NCI-H1105 treated with DMSO at 0.1 percent for 48 hours (cell line): ENCODE data around the gene FAXDC2.

Experiments
- DNase-seq: peaks from one replicate; lab custom pipeline; 2025; lab: John Stamatoyannopoulos, UW

The FAXDC2 gene, protein sequence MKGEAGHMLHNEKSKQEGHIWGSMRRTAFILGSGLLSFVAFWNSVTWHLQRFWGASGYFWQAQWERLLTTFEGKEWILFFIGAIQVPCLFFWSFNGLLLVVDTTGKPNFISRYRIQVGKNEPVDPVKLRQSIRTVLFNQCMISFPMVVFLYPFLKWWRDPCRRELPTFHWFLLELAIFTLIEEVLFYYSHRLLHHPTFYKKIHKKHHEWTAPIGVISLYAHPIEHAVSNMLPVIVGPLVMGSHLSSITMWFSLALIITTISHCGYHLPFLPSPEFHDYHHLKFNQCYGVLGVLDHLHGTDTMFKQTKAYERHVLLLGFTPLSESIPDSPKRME

DNA sequence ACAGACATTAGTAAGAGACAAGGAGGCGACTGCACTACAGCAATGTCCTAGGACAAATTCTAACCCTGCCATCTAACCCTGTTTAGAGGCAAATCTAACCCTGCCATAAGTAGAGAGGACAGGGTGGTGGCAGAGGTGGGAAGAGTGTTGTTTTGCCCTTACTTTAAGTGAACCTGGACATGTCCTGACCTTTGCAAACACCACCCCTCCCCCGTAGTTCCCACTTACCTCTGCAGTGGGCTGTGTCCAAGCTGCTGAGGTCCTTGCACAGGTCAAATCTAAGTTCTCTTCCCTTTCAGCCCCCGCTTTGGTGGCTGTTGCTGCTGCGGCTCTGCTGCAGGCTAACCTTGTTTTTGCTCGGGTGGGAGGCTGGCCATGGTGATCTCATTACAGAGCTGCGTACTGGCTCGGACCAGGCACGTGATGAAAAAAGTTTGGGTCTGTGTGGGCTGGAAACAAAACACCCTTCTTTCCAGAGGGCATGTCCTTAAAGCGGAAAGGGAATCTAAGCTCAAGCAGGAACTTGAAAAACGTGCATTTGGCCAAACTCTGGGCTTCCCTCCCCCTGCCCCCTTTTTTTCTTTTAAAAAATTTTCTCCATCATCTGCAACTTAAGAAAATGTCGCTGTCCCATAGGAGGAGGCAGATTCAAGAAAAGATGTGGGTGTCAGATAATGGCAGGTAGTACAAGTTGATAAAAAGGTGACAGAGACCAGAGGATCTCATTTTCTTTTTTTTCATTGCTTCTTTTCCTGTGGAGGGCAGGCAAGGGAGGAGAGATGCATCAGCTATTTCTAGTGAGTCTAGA, at the start of gene FAXDC2:
Gene FAXDC2 (minus strand): TSS at position 349 of the 808 bp plus-strand sequence. CDS start 12,425 bp downstream, outside the sequence.
- DNase-seq, result no peak

DNA sequence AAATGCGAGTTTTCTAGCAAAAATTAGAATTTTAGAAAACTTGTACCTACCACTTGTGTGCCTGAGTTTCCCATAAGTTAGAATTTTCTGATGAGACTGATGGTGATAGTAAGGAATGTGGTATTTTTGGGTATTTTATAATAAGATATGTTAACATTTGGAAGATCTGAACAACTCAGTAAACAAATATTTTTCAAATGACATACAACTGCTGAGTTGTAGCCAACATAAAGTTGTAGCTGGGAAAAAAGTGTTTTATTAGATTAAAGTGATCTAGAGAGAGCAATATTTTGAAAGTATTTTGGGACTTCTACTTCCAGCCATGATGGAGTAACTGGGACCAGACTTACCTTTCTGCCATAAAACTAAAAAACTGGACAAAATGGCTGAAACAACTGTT, 49.7 kb upstream of the FAXDC2 start:
- no peak for DNase-seq

DNA sequence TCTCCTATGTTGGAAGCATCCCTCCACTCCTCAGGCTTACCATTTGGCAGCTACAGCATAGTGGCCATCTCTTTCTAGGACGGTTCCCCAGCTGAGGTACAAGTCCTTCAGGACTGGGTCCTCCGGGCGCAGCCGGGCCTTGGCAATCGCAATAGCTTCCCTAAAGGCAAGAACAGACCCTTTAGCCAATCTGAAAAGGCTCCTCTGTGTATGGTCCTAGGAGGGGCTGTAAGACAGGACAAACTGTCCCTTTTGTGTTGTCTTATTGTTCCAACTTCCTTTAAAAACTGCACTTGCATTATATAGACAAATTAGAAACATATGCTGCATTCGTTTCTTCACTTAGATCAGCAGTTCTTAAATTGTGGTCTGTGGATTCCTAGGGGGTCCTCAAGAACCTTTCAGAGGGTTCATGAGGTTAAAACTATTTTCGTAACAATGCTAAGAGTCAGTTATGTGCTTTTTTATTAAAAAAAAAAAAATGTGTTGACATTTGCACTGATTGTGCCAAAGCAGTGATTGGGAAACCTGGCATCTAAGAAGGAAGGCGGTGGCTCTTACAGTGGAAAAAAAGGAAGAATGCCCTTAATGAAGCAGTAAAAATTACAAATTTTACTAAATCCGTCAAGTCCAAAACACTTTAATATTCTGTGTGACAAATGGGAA, 48.9 kb upstream of the FAXDC2 start:
- no peak for DNase-seq

DNA sequence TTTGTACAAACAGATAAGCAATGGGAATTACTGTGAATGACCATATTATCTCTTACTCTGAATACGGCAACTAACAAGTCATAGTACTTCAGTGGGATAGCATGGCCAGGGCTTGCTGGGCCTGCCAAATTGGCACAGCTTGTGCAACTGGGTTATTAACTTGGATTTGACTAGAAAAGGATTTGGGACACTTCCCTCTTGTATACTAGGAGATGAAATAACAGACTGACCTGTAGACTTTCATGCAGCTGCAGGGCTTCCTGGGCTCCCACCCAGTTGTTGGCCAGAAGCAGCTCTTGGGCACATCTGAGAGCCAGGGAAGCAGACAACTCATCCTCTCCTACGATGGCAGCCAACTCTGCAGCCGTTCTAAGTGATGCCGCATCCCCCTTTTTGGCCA, 47.8 kb upstream of the FAXDC2 start:
- no peak for DNase-seq

DNA sequence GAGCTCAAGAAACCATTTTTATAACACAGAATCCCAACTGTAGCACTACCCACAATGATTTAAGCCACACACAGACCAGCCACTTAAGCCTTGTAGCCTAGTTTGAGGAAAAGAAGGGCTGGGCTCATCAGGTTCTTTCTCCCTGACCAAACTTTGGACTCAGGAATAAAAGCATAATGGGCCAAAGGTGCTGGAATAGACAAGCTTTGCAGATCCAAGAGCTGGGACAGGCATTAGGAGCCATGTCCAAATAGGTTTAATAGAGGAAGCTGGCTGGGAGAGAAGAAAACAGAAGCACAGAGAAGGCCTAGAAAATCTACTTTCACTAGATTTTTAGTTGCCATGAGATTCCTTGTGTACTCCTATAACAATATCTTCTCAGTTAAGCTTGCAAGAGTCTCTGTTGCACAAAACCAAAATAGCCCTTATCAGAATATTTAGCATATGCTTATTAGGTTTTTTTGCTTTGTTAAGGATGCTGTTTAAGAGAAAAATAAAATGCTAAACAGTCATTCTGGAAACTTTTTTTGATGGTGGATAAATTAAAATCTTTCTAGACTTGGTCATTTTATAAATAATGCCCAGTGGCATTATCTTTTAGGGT, 46.3 kb upstream of the FAXDC2 start:
- DNase-seq, result no peak

DNA sequence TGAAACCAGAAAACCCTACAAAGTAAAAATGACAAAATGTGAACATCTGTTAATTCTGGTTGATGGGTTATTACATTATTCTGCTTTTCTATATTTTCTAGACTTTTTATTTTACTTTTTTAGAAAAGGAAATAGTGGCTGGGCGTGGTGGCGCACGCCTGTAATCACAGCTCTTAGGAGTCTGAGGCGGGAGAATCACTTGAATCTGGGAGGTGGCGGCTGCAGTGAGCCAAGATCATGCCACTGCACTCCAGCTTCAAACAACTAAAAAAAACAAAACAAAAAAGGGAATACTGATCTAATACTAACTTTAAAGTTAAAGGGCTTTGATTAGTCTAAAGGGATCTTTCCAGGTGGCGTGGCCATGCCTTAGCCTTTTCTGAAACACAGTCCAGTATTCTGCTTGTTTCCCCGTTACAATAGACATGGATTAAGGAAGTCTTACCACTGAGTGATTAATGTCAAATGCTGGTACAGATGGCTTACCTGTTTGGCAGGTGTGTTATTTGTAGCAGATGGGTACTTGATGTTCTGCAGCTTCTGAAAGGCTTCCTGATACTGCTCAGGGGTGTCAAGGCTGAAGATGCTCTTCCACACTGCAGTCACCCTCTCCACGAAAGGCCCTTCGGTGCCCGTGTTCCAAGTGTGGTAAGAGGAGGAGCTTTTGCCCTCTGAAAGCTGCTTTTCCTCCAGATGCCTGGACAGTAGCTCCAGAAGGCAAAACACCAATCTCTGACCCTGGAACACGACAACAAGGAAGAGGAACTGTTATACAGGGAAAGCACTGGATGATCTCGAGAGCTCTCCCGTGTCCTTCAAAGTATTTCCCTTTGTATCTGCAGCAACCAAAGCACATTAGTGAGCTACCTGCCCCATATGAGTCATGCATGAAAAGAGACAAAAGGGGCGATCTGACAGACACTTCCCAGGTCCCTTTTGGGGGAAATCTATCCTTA, 45.5 kb upstream of the FAXDC2 start:
- no peak for DNase-seq

DNA sequence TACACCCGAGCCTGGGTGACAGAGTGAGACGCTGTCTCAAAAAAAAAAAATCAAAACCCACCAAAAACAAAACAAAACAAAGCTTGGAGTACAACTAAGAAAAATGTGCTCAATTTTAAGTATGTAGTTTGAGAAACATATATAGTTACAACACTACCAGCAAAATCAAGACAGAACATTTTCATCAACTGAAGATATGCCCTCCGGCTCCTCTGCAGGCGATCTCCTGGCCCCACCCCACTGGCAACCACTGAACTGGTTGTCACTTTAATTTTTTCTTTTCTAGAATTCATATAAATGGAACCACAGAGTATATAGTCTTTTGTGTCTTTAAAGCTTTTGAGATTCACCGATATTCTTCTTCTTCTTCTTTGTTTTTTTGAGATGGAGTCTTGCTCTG, 43.0 kb upstream of the FAXDC2 start:
- DNase-seq, result no peak

DNA sequence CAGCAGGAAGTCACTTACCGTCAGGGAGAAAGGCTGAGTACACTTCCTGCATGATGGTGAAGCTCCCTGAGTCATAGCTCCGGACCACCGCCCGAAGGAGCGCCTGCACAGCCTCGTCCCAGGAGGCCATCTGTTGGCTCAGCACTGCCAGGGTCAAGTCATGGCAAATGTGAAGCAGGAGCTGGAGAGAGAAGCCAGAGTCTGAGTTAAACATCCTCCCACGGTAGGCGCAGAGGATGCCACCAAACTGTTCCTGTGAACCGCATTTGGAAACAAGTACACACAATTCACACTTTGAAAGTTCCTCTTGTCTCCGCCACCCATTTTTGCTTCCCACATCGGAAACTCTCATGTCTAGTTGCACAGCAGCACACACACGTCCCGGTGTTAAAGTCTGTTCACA, 42.0 kb upstream of the FAXDC2 start:
- no peak for DNase-seq

DNA sequence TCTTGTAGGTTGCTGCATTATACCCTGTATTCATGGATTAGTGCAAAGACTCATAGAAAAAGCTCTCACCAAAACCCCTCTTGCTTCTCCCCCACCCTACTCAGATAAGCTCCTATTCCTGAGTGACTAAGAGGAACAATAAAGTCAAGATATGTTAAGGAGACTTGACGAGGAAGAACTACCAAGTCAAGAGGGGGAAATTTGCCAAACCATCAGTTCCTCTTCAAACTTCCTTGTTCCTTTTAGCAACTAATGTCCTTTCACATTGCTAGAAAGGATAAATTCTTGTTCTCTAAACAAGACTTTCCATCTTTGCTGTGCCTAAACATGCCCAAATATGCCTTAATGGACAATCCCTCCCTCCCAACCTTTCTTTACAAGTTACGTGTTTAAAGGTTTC, 35.0 kb upstream of the FAXDC2 start:
- DNase-seq, result no peak

DNA sequence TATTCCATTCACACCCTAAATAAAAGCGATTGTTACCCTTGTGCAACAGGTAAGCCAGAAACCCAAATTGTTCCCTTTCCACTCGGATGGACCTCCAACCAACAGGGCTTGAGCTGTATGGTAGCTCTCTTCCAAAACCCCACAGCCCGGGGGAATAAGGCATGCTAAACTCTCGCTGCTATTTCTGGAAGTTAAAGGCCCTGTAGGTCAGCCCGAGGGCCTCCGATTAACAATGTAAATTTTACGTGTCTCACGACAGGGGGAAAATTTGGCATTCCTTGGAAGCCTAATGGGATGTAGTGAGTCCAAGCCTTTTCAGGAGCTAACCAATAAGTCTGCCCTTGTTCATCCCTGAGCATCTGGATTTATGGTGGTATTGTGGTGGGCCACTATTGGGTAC, 34.0 kb upstream of the FAXDC2 start:
- DNase-seq, result no peak

DNA sequence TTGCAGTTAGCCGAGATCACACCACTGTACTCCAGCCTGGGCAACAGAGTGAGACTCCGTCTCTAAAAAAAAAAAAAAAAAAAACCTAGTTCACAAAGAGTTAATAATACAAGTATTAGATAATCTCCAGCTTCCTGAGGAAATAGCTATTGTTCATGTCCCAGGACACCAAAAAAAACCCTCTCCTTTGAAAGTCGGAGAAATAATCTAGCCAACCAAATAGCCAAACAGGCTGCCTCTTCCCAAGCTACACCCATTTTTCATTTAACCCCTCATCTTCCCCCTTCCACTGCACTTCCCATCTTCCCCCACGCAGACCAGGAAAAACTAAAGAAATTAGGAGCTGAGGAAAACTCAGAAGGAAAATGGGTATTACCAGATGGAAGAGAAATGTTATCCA, 31.6 kb upstream of the FAXDC2 start:
- no peak for DNase-seq

DNA sequence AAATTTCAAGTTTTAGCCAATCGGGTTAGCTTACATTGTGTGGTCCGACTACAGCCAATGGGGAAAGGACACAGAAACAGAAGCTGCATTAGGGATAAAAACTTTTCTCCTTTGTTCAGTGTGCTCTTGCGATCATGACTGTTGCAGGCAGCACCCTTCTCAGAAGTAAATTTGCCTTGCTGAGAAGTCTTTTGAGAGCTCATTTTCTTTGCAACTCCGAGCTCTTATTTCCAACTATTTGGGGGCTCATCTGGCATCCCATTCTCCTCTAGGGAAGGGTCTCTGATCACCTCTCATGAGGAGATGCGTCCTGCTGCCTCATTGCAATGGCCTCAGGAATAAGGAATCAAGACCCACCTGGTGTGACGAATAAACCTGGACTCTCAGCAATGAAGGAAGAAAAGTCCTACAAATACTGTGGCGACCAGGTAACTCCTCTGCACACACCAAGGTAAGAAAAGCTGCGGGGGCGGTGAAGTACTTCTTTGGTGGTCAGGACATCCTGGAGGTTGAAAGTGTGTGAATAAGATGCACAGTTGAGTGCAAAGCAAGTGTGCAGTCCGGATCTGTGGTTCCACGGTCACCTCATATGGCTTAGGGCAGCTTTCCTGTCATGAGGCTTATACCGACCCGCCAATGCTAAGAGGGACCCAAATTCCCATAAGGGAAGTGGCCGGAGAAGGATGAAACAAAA, 28.4 kb upstream of the FAXDC2 start:
- DNase-seq, result no peak

DNA sequence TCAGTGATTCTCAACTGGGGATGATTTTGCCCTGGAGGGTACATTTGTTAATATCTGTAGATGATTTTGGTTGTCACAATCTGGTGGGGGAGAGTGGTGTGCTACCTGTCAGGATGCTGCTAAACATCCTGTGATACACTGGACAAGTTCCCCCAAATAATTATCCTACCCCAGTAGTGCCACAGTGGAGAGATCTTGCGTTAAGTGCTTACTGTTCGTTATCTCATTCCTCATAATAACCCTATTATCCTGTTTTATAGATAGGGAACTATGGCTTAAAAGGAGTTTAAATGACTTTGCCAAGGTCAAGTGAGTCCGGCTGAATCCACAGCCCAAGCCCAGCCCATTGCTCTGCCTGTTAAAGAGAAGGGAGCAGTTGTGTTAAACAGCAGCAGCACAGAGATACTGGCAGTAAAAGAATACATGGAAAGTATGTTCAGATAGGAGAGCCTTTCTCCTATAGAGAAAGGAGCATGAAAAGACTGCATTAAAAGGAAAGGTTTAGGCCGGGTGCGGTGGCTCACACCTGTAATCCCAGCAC, 23.5 kb upstream of the FAXDC2 start:
- DNase-seq, result no peak

DNA sequence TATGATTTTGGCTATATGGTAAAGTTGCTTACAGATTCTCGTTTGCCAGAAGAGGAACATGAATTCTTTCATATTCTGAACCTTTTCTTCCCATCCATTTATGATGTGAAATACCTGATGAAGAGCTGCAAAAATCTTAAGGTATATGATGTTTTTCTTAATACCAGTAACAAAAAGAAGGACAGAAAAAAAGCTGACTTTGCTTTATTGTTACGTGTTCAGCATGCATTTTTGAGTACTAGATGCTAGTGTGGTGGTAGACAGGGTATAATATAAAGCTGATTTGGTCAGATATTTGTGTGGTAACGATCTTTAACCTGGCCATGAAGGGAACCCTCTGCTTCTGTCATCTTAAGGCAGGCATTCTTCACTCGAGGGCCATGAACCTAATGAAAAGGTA, 21.3 kb upstream of the FAXDC2 start:
- DNase-seq, result no peak

DNA sequence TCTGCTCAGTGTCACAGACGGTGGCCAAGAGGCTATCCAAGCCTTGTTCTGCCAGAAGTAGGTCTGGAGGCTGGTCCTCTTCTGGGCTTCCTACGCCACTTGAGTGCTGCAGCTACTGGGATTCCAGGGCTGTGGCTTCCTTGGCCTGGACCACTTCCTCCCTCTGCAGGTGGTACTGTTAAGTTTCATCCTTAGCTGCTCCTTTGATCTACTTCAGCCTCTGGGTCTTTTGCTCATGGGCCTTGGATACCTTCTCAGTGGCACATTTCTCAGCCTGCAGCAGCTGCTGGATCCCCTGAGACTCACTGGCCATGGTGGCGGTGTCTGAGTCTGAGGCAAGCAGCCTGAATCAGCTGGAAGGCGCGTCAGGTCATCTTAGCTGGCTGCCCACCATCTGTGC, 18.3 kb upstream of the FAXDC2 start:
- DNase-seq, result no peak

DNA sequence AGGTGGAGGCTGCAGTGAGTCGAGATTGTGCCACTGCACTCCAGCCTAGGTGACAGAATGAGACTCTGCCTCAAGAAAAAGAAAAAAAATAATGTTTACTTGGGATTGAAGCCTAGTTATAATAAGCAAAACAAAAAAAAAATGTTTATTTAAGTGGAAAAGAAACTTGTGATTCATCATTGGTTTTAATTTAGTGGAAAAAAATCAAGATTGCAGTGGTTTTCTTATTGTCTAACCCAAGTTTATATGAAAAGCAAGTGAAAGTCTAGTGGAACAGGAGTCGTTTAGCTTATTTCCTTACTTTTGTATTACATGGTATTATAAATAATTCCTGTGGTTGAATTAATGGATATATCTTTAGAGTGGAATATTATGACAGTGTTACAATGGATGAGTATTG, 16.4 kb upstream of the FAXDC2 start:
- no peak for DNase-seq

DNA sequence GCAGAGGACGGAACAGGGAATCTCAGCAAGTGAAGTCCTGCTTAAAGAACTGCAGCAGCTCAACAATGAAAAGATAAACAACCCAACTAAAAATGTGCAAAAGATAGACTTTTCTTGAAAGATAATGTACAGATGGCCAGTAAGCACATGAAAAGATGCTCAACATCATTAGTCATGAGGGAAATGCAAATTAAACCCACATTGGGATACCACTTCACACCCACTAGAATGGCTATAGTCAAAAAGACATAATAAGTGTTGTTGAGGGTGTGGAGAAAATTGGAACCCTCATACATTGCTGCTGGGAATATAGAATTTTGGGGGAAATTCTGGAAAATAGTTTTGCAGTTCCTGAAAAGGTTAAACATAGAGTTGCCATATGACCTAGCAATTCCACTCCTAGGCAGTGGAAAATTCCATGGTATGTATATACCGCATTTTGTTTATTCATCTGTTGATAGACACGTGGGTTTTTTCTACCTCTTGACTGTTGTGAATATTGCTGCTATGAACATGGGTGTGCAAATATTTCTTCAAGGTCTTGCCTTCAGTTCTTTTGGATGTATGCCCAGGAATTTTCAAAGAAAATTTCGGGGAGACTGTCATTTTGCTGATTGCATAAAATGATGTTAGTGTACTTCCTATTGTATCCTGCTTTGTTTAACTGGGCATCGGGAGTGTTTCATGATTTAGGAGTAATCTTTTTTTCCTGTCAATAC, 15.2 kb upstream of the FAXDC2 start:
- DNase-seq, result no peak

DNA sequence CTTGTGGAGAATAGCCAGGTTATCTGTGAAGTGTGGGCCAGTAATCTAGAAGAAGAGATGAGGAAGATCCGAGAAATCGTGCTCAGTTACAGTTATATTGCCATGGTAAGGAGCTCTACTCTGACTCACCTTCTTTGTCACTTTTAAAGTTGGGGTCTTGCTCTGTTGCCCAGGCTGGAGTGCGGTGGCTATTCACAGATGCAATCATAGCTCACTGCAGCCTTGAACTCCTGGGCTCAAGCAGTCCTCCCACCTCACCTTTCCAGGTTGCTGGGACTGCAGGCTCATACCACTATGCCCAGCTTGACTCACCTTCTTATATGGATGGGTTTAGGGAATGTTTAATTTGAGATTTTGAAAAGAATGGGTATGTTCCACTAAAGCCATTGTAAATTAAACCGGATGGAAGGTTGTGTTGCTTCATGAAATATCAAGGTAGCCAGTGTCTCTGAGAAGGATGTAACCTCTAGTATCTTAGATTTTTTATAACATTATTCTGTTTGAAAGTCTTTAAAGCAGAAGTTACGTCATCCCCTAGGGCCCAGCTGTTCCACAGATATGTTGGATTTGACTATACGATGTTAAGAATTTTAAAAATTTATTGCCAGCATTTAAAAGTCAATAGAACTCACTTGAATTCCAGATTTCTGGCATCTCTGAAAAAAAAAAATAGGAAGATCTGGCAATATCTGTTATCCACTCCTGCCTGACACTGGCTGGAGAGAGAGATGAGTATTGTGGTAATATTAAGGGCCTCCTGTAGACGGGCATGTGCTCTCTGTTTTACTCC, 13.1 kb upstream of the FAXDC2 start:
- no peak for DNase-seq

DNA sequence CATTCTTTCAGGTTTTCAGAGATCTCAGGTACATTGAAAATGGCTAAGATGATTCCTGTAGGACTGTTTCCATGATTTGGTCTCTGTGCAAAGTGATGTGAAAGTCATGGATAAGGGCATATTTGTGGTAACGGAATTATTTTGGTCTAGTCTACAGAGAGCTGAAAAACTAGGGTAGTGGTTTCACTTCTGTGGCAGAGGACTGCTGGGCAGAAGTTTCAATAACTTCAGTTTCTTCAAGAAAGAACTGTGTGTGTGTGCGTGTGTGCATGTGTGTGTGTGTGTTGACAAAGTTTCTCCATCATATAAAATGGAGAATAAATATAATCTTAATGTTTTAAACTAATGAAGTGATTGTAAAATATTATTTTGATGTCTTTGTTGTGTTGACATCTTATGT, 12.4 kb upstream of the FAXDC2 start:
- DNase-seq, result no peak
